LoVo (cell line): ENCODE measurements around the gene ETHE1.

ENCODE experiments used
- DNase-seq: peaks from one replicate; pipeline ENCODE4 v3.0.0-alpha.2; 2016; ENCODE audit warnings: low spot score

Gene ETHE1

DNA sequence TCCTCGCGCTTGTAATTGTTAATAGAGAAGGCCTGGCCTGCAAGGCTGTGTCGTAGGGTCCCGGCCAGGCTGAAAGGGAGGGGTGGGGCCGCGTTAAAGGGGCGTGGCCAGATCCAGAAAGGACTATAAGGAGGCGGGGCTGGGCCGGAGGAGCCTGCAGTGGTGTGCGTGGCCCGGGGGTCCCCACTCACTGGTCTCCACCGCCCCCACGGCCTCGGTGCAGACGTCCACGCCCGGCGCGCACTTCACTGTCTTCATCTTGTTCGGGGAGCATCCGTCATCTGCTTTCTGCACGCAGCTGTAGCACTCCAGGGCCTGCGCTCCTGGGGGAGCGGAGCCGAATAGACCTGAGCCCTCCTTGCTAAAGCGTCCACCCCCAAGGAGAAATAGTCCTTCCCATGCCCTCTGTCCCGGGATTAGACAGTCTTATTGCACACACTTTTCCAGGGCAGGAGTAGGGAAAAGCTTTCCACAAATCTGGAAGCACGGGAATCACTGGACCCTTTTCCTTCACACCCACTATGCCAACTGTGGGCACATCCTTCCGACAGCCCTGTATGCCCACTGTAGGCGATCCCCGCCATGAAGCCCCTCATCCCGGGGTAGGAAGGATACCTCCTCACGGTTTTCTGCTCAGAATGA, 62.7 kb downstream of the ETHE1 start:
- no peak for DNase-seq

GRCh38 chr19:43463381-43464133, 63.4 kb downstream of the ETHE1 start:
- DNase-seq, result peak; percentile 95

- DNase-seq, result no peak
Observed at GRCh38 chr19:43462785-43463380, 64.1 kb downstream of the ETHE1 start.

DNA sequence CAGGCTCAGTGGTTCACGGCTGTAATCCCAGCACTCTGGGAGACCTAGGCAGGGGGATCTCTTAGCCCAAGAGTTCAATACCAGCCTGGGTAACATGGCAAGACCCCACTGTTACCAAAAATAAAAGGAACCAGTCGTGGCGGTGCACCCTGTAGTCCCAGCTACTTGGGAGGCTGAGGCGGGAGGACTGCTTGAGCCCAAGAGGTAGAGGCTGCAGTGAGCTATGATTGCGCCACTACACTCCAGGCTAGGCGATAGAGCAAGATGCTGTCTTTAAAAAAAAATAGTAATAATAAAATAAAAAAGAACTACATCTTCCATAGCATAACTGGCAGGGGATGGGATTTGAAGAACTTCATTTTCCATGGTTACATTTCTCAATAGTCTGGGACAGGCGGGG, 64.6 kb downstream of the ETHE1 start:
- no peak for DNase-seq

- no peak for DNase-seq
Observed at GRCh38 chr19:43461303-43461702, 65.7 kb downstream of the ETHE1 start.

- DNase-seq, result no peak
Observed at GRCh38 chr19:43460362-43461016, 66.5 kb downstream of the ETHE1 start.

DNA sequence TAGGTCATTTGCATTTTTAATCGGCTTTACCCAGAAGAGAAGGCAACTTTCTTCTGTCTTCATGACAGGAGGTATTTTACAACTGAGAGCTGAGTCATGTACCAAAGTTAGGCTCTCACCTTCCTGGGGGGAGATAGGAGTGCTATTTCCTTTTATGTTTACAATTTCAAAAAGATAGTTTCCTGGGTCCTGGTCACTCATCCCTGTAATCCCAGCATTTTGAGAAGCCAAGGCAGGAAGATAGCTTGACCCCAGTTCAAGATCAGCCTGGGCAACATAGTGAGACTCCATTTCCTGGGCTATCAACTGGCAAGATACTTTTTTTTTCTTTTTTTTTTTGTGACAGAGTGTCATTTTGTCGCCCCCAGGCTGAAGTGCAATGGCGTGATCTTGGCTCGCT, 69.2 kb downstream of the ETHE1 start:
- no peak for DNase-seq
